ENCODE results near the gene SHROOM1. TPM values are rescaled to one million over a fixed set of nuclear protein-coding genes. Genes with fewer than 3 reads are reported as not detected.
A peak's percentile ranks its signal among the peaks of the same experiment; 100 is the strongest.

Gene SHROOM1
- total RNA-seq, 1 experiment from 2014 or later, result 24.5 TPM

- Mint-ChIP-seq H3K27me3 (ENCODE audit: unreplicated experiment) (no peaks in the 10 kb centered on the region), H3K36me3 (ENCODE audit: insufficient read depth, unreplicated experiment) (no peaks in the 10 kb centered on the region), H3K9me3 (ENCODE audit: low read depth, unreplicated experiment) (no peaks in the 10 kb centered on the region), H3K27ac (ENCODE audit: unreplicated experiment) (no peak overlapping the region), H3K4me3 (ENCODE audit: low read depth, unreplicated experiment) (no peak overlapping the region), H3K4me1 (ENCODE audit: low read depth, unreplicated experiment) (peaks cover 29% of the 10 kb centered on the region)
- BruUV-seq (replicated peaks), result no TSS peak
- TF ChIP-seq CTCF (IDR thresholded peaks at IDR 0.05; ENCODE audit: unreplicated experiment), result no peak
- no peak for DNase-seq
- CTCF ChIA-PET, result no interaction called here
- intact Hi-C loops (cut with micrococcal nuclease; ENCODE audit: unreplicated experiment), result no loop called here
Observed at GRCh38 chr5:132836852-132837251, 6.4 kb upstream of the SHROOM1 start.

DNA sequence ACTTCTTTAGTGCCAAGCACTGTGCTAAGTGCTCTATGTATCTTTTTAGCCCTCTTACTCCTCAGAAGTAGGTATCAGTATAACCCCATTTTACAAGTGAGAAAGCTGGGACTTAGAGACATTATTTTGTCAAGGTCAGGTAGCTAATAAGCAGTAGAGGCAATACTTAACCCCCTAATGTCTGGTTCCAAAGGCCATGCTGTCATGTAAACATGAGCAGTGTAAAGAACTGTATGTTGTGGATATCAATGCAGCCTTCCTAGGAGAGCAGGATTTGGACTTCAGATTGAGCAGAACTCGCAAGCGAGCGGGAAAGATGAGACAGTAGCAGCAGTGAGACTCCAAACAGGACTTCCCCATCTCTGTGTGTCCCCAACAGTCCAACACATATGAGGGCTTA lies 3.6 kb upstream of the SHROOM1 start:
- CTCF ChIA-PET, result interaction anchor here (1.7 kb wide), 1 partner anchor 11 kb away, joined by 4 read pairs; no protein-coding TSS in a partner anchor
- Mint-ChIP-seq H3K36me3 (ENCODE audit: insufficient read depth, unreplicated experiment) (peaks cover 26% of the 10 kb centered on the region), H3K9me3 (ENCODE audit: low read depth, unreplicated experiment) (no peaks in the 10 kb centered on the region), H3K4me1 (ENCODE audit: low read depth, unreplicated experiment) (peaks cover 30% of the 10 kb centered on the region), H3K27me3 (ENCODE audit: unreplicated experiment) (no peaks in the 10 kb centered on the region), H3K4me3 (ENCODE audit: low read depth, unreplicated experiment) (no peak overlapping the region), H3K27ac (ENCODE audit: unreplicated experiment) (no peak overlapping the region)
- no peak for DNase-seq
- BruUV-seq (replicated peaks), result no TSS peak
- no peak for TF ChIP-seq CTCF (IDR thresholded peaks at IDR 0.05; ENCODE audit: unreplicated experiment)
- intact Hi-C loops (cut with micrococcal nuclease; ENCODE audit: unreplicated experiment), result no loop called here

- H3K9me3 Mint-ChIP-seq (ENCODE audit: low read depth, unreplicated experiment), result no peaks in the 10 kb centered on the region
- BruUV-seq (replicated peaks), result no TSS peak
- no peak overlapping the region for H3K27ac Mint-ChIP-seq (ENCODE audit: unreplicated experiment)
- no peak overlapping the region for H3K4me3 Mint-ChIP-seq (ENCODE audit: low read depth, unreplicated experiment)
- CTCF ChIA-PET, result no interaction called here
- no peaks in the 10 kb centered on the region for H3K27me3 Mint-ChIP-seq (ENCODE audit: unreplicated experiment)
- H3K36me3 Mint-ChIP-seq (ENCODE audit: insufficient read depth, unreplicated experiment), result peaks cover 30% of the 10 kb centered on the region
- no peak for DNase-seq
- intact Hi-C loops (cut with micrococcal nuclease; ENCODE audit: unreplicated experiment), result no loop called here
- H3K4me1 Mint-ChIP-seq (ENCODE audit: low read depth, unreplicated experiment), result peaks cover 22% of the 10 kb centered on the region
- TF ChIP-seq CTCF (IDR thresholded peaks at IDR 0.05; ENCODE audit: unreplicated experiment), result no peak
Observed at GRCh38 chr5:132832612-132833011, 2.2 kb upstream of the SHROOM1 start.

- H3K4me1 Mint-ChIP-seq (ENCODE audit: low read depth, unreplicated experiment), result peaks cover 19% of the 10 kb centered on the region
- intact Hi-C loops (cut with micrococcal nuclease; ENCODE audit: unreplicated experiment), result no loop called here
- TSS peak; percentile 62 for BruUV-seq (replicated peaks)
- peak overlapping the region; percentile 79 for H3K27ac Mint-ChIP-seq (ENCODE audit: unreplicated experiment)
- H3K27me3 Mint-ChIP-seq (ENCODE audit: unreplicated experiment), result no peaks in the 10 kb centered on the region
- no peak for TF ChIP-seq CTCF (IDR thresholded peaks at IDR 0.05; ENCODE audit: unreplicated experiment)
- peak overlapping the region; percentile 95 for H3K4me3 Mint-ChIP-seq (ENCODE audit: low read depth, unreplicated experiment)
- DNase-seq, result no peak
- CTCF ChIA-PET, result interaction anchor here (1.1 kb wide), 1 partner anchor 32 kb away, joined by 4 read pairs; no protein-coding TSS in a partner anchor
- no peaks in the 10 kb centered on the region for H3K9me3 Mint-ChIP-seq (ENCODE audit: low read depth, unreplicated experiment)
- peaks cover 35% of the 10 kb centered on the region for H3K36me3 Mint-ChIP-seq (ENCODE audit: insufficient read depth, unreplicated experiment)
Observed at GRCh38 chr5:132831095-132831860, 831 bp upstream of the SHROOM1 start.

Data from Calu3 (cell line).